DND-41 (cell line): ENCODE measurements around the gene KRCC1.

Experiments used
- ATAC-seq: fragments of 200-7000 bp; cut with Tn5 transposase; 3 replicates; pipeline ENCODE4 v1.9.1; 2021; ENCODE audit warnings: low read depth; ENCODE audit not compliant: insufficient read depth
- DNase-seq: peaks from one replicate; pipeline ENCODE4 v3.0.0-alpha.2; 2020
- H2AFZ ChIP-seq: 2 replicates; pipeline ENCODE4 v1.6.0; 2012; ENCODE audit warnings: low read depth, low read length
- H3K27ac ChIP-seq: 2 replicates; pipeline ENCODE4 v1.5.1; 2012; ENCODE audit warnings: low read length, inconsistent platforms
- H3K27me3 ChIP-seq: fragments of 200-600 bp; sonication (generic); 2 replicates; pipeline ENCODE4 v1.6.0; 2012; ENCODE audit warnings: low read length, mild to moderate bottlenecking, inconsistent platforms; ENCODE audit not compliant: insufficient read depth, poor library complexity
- H3K36me3 ChIP-seq: 2 replicates; pipeline ENCODE4 v1.5.1; 2012; ENCODE audit warnings: low read length, inconsistent platforms; ENCODE audit not compliant: insufficient read depth
- H3K4me1 ChIP-seq: 2 replicates; pipeline ENCODE4 v1.5.1; 2012; ENCODE audit warnings: mild to moderate bottlenecking, low read length; ENCODE audit not compliant: insufficient read depth
- H3K4me2 ChIP-seq: 2 replicates; pipeline ENCODE4 v1.6.0; 2012; ENCODE audit warnings: mild to moderate bottlenecking, moderate library complexity, low read length, inconsistent platforms; ENCODE audit not compliant: insufficient read depth
- H3K4me3 ChIP-seq, 2 experiments: fragments of 200-600 bp in 1 of 2; shearing (Covaris generic) in 1 of 2; 2 replicates each; pipeline ENCODE4 v1.5.1; 2012 to 2016; ENCODE audit warnings: inconsistent platforms in 2 of 2, low read length in 2 of 2, mild to moderate bottlenecking in 2 of 2, low read depth in 1 of 2, moderate library complexity in 1 of 2
- H3K79me2 ChIP-seq: 2 replicates; pipeline ENCODE4 v1.6.0; 2012; ENCODE audit warnings: low read length, inconsistent platforms; ENCODE audit not compliant: insufficient read depth
- H3K9ac ChIP-seq: 2 replicates; pipeline ENCODE4 v1.6.0; 2012; ENCODE audit warnings: low read depth, mild to moderate bottlenecking, inconsistent platforms, low read length, moderate library complexity
- H3K9me3 ChIP-seq: 2 replicates; pipeline ENCODE4 v1.5.1; 2012; ENCODE audit warnings: low read length, moderate library complexity, mild to moderate bottlenecking, inconsistent platforms; ENCODE audit not compliant: insufficient read depth, severe bottlenecking
- H4K20me1 ChIP-seq: 2 replicates; pipeline ENCODE4 v1.6.0; 2012; ENCODE audit warnings: low read length; ENCODE audit not compliant: insufficient read depth
- CTCF ChIP-seq: IDR thresholded peaks from 2 replicates; pipeline ENCODE4 v1.5.1; 2012; ENCODE audit warnings: borderline replicate concordance, low read length, moderate library complexity, mild to moderate bottlenecking; ENCODE audit not compliant: poor library complexity, severe bottlenecking; ENCODE audit errors: extremely low read depth
- EZH2 ChIP-seq: IDR thresholded peaks from 3 replicates; pipeline ENCODE4 v1.6.1; 2012; ENCODE audit warnings: borderline replicate concordance, low read depth, mild to moderate bottlenecking, moderate library complexity, low read length, inconsistent platforms; ENCODE audit not compliant: severe bottlenecking

Gene KRCC1

GRCh38 chr2:88090446-88091283, 35.1 kb upstream of the KRCC1 start:
- Histone ChIP-seq H3K4me3 (no peak overlapping the region), H3K27ac (no peak overlapping the region), H3K27me3 (no peaks in the 10 kb centered on the region), H3K36me3 (no peaks in the 10 kb centered on the region), H3K4me2 (no peak overlapping the region), H4K20me1 (no peaks in the 10 kb centered on the region), H3K9ac (no peak overlapping the region), H3K79me2 (no peaks in the 10 kb centered on the region), H3K4me1 (no peaks in the 10 kb centered on the region), H2AFZ (no peak overlapping the region), H3K9me3 (no peaks in the 10 kb centered on the region)
- DNase-seq (no peak), ATAC-seq (no peak)
- no peak for TF ChIP-seq EZH2

GRCh38 chr2:88088999-88089398, 33.4 kb upstream of the KRCC1 start:
- H3K79me2 ChIP-seq = no peaks in the 10 kb centered on the region
- no peaks in the 10 kb centered on the region for H4K20me1 ChIP-seq
- DNase-seq (no peak), ATAC-seq (no peak)
- H3K4me2 ChIP-seq = no peak overlapping the region
- H3K27me3 ChIP-seq = no peaks in the 10 kb centered on the region
- H2AFZ ChIP-seq = no peak overlapping the region
- H3K36me3 ChIP-seq = no peaks in the 10 kb centered on the region
- H3K27ac ChIP-seq = no peak overlapping the region
- no peak overlapping the region for H3K9ac ChIP-seq
- TF ChIP-seq CTCF (no peak), EZH2 (no peak)
- no peak overlapping the region for H3K4me3 ChIP-seq
- no peaks in the 10 kb centered on the region for H3K9me3 ChIP-seq
- H3K4me1 ChIP-seq = no peaks in the 10 kb centered on the region

- no peaks in the 10 kb centered on the region for H3K79me2 ChIP-seq
- H3K4me2 ChIP-seq = no peak overlapping the region
- no peaks in the 10 kb centered on the region for H3K36me3 ChIP-seq
- H3K27ac ChIP-seq = no peak overlapping the region
- DNase-seq (no peak), ATAC-seq (no peak)
- no peak overlapping the region for H3K4me3 ChIP-seq
- no peak overlapping the region for H3K9ac ChIP-seq
- H4K20me1 ChIP-seq = no peaks in the 10 kb centered on the region
- no peak overlapping the region for H2AFZ ChIP-seq
- TF ChIP-seq CTCF (no peak), EZH2 (no peak)
- H3K9me3 ChIP-seq = no peaks in the 10 kb centered on the region
- H3K27me3 ChIP-seq = no peaks in the 10 kb centered on the region
- H3K4me1 ChIP-seq = no peaks in the 10 kb centered on the region
These were observed 32.2 kb upstream of the KRCC1 start for GRCh38 chr2:88087763-88088162.

GRCh38 chr2:88087073-88087472, 31.5 kb upstream of the KRCC1 start:
- Histone ChIP-seq H3K4me2 (no peak overlapping the region), H3K79me2 (no peaks in the 10 kb centered on the region), H2AFZ (no peak overlapping the region), H4K20me1 (no peaks in the 10 kb centered on the region), H3K27ac (no peak overlapping the region), H3K4me1 (no peaks in the 10 kb centered on the region), H3K36me3 (no peaks in the 10 kb centered on the region), H3K27me3 (no peaks in the 10 kb centered on the region), H3K9me3 (no peaks in the 10 kb centered on the region), H3K9ac (no peak overlapping the region), H3K4me3 (no peak overlapping the region)
- ATAC-seq = no peak
- TF ChIP-seq EZH2 (no peak), CTCF (no peak)
- no peak for DNase-seq
